T-helper 2 cell treated with Interferon-gamma antibody and Interleukin-4, amounts not matched to agents 5 μg/mL and 100 μg/mL, for 36 hours (primary cell): ENCODE results near the gene SRGAP1.

ENCODE experiments used
- DNase-seq: peaks from one replicate; pipeline ENCODE4 v3.0.0; 2021; ENCODE audit warnings: low spot score
- H3K27ac Mint-ChIP-seq: one replicate; pipeline ENCODE4 v1.8.0; 2021; ENCODE audit warnings: mild to moderate bottlenecking, mixed read lengths
- H3K27me3 Mint-ChIP-seq: one replicate; pipeline ENCODE4 v1.8.0; 2021; ENCODE audit warnings: low read depth, mixed read lengths
- H3K36me3 Mint-ChIP-seq: one replicate; pipeline ENCODE4 v1.8.0; 2021; ENCODE audit warnings: low read depth, mixed read lengths
- H3K4me1 Mint-ChIP-seq: one replicate; pipeline ENCODE4 v1.8.0; 2021; ENCODE audit warnings: low read depth, mixed read lengths
- H3K4me3 Mint-ChIP-seq: one replicate; pipeline ENCODE4 v1.8.0; 2022; ENCODE audit warnings: mild to moderate bottlenecking, moderate library complexity, mixed read lengths
- H3K9me3 Mint-ChIP-seq: one replicate; pipeline ENCODE4 v1.8.0; 2021; ENCODE audit warnings: mixed read lengths

The SRGAP1 gene

DNA sequence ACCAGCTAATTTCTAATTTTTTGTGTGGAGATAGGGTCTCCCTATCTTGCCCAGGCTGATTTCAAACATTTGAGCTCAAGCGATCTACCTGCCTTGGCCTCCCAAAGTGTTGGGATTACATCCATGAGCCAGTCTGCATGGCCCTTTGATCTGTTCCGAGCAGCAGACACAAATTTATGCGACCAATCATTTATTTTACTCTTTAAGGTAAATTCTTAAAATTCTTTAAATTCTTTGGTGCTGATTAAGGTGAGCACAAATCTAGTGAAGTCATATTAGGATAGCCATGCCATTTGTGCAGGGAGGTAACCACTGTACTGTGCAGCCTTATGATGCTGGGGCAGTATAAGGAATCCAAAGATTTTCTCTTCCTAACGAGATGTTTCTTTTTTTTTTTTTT, 135.7 kb downstream of the SRGAP1 start:
- no peaks in the 10 kb centered on the region for H3K36me3 Mint-ChIP-seq

DNA sequence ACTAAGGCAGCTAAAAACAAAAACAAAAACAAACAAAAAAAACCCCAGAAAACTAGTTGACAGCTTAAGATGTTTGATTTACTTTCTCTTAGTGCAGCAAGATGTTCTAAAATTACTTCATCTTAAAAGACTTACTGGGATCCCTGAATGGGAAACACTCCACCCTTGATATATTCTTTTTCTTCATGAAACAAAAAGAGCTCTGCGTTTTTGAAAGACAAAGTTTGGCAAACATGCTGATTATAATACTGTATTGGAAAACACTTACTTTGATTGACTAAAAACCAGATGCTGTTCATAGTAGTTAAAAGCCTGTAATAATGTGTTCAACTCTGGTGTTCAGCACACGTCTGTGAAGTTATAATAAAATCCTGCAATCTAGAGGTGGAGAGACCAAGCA, 136.8 kb downstream of the SRGAP1 start:
- Mint-ChIP-seq H3K27me3 (no peaks in the 10 kb centered on the region), H3K27ac (no peak overlapping the region), H3K36me3 (no peaks in the 10 kb centered on the region), H3K4me1 (no peaks in the 10 kb centered on the region), H3K9me3 (no peaks in the 10 kb centered on the region), H3K4me3 (no peak overlapping the region)
- no peak for DNase-seq

More for the DNA sequence above, 135.7 kb downstream of the SRGAP1 start:
- H3K9me3 Mint-ChIP-seq, result no peaks in the 10 kb centered on the region
- DNase-seq, result no peak
- H3K27ac Mint-ChIP-seq, result no peak overlapping the region
- H3K27me3 Mint-ChIP-seq, result no peaks in the 10 kb centered on the region
- no peaks in the 10 kb centered on the region for H3K4me1 Mint-ChIP-seq
- H3K4me3 Mint-ChIP-seq, result no peak overlapping the region

DNA sequence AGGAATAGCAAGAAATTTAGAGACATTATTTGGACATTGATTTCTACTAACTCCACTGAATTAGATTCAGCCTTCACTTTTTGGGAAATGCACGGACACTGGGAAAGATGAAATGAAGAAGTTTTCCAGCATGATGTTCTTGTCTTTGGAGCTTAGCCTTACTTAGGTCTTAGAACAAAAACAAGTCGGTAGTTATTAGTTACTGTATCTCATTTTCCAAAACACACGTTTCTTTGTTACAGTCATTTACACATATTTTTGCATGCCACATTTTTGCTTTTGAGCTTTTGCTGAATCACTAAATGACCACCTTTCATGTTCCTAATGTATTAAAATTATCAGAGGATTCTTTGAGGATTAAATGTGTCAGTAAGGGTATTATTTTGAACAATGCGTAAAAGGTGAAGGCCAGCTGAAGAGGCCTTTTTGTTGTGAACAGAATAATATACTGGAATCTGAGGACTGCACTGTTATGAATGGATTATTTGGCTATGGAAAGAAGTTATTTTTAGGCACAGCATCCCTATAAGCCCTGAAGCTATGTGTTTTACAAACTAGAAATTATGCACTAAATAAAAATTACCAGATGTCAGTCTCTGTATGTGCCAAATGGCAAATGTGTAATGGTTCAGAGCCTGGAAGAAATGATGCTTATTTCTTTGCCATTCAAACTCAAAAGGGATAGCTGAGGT, 138.2 kb downstream of the SRGAP1 start:
- no peaks in the 10 kb centered on the region for H3K27me3 Mint-ChIP-seq
- H3K36me3 Mint-ChIP-seq, result no peaks in the 10 kb centered on the region
- H3K4me1 Mint-ChIP-seq, result no peaks in the 10 kb centered on the region
- H3K27ac Mint-ChIP-seq, result no peak overlapping the region
- H3K9me3 Mint-ChIP-seq, result no peaks in the 10 kb centered on the region
- no peak overlapping the region for H3K4me3 Mint-ChIP-seq
- DNase-seq, result no peak

DNA sequence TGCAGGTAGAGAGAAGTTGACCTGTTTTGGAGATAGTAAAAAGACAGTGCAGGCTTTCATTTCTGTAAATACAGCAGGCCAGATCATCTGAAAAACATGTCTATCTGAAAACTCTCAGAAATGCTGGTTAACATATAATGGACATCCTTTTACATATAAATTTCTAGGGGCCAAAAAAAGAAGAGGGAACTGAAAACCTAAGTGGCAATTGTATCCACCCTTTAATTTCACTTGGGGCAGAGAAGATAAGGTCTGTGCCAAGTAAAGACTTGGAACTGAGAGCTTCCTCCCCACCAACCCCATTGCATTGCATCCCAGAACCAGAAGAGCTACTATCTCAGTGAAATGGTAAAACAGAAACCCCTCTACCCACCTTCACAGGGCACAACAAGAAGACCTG, 141.0 kb downstream of the SRGAP1 start:
- H3K36me3 Mint-ChIP-seq, result no peaks in the 10 kb centered on the region
- no peak overlapping the region for H3K4me3 Mint-ChIP-seq
- DNase-seq, result no peak
- H3K27ac Mint-ChIP-seq, result no peak overlapping the region
- no peaks in the 10 kb centered on the region for H3K27me3 Mint-ChIP-seq
- H3K4me1 Mint-ChIP-seq, result no peaks in the 10 kb centered on the region
- no peaks in the 10 kb centered on the region for H3K9me3 Mint-ChIP-seq

DNA sequence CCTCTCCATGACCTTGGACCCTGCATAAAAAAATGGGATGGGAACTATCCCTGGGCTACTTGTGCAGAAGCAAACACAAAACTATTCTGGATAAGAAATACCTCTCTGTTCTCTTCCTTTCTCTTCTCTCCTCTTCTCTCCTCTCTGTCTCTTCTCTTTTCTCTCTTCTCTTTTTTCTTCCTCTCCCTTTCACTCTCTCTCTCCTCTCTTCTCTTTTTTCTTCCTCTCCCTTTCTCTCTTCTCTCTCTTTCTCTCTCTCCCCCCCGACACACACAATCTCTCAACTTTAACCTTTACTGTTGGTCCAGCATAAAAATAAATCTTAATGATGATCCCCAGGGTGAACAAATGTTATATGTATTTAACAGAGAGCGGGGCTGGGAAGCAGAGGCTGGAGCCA, 141.4 kb downstream of the SRGAP1 start:
- no peak overlapping the region for H3K4me3 Mint-ChIP-seq

DNA sequence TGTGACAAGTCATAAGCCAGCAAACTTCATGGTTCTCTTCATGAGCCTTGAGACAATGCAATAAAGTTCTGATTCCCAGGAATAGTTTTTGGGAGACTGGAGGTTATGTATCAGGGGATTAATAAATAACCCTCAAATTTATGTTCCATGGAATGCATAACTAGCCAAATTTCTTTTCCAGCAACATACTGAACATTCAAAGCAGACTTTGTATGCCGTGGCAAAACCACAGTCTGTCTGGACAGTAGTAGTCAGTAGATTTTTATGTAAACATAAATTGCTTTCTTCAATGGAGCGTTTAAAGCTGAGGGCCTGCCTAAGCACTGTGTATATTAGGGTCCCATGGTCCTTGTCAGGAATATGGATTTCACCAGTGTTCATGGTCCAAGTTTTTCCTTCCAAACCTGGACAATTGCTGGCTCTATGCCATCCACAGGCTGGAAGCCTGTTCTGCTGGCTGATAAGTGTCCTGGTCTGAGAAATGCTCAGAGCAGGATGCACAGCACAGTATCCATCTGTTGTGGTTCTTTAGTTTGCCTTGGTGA, 144.9 kb downstream of the SRGAP1 start:
- Mint-ChIP-seq H3K9me3 (no peaks in the 10 kb centered on the region), H3K27me3 (peaks cover 2% of the 10 kb centered on the region), H3K27ac (no peak overlapping the region), H3K4me3 (no peak overlapping the region), H3K4me1 (no peaks in the 10 kb centered on the region), H3K36me3 (no peaks in the 10 kb centered on the region)
- DNase-seq, result no peak

More for the DNA sequence above, 141.4 kb downstream of the SRGAP1 start:
- H3K36me3 Mint-ChIP-seq, result no peaks in the 10 kb centered on the region
- no peak overlapping the region for H3K27ac Mint-ChIP-seq
- no peak for DNase-seq
- H3K4me1 Mint-ChIP-seq, result no peaks in the 10 kb centered on the region
- H3K27me3 Mint-ChIP-seq, result no peaks in the 10 kb centered on the region
- no peaks in the 10 kb centered on the region for H3K9me3 Mint-ChIP-seq

DNA sequence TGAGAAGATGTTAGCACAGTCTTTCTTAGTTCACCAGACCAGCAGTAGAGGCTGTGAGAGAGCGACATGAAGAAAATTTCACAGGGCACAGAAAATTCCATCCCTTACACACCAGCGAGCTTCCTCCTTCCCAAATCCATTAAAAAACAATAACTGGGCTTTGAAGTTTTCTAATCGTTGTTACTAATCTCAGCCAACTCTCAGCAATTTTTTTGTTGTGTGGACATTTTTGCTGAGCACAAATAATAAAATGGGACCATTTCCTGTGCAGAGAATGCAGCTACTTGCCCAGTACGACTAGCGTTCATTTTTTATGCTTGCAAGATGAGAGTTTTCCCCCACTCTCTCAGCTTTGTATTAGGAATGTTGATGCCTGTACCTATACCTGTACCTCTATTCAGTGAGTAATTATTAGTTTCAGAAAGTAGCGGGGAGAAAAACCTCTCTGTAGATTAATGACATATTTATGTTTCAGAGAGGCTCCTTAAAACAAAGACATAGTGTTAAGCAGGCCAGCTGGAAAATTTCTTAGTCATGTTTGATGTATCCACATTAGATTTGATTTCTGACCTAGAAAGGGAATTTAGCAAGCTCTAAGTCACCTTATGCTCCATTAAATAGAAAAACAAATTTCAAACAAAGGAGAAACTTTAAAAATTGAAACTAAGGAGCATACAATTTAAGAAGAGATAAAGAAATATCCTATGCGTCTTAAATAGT, 146.5 kb downstream of the SRGAP1 start:
- Mint-ChIP-seq H3K36me3 (no peaks in the 10 kb centered on the region), H3K27me3 (peaks cover 2% of the 10 kb centered on the region), H3K27ac (no peak overlapping the region), H3K9me3 (no peaks in the 10 kb centered on the region), H3K4me1 (no peaks in the 10 kb centered on the region), H3K4me3 (no peak overlapping the region)
- DNase-seq, result no peak

DNA sequence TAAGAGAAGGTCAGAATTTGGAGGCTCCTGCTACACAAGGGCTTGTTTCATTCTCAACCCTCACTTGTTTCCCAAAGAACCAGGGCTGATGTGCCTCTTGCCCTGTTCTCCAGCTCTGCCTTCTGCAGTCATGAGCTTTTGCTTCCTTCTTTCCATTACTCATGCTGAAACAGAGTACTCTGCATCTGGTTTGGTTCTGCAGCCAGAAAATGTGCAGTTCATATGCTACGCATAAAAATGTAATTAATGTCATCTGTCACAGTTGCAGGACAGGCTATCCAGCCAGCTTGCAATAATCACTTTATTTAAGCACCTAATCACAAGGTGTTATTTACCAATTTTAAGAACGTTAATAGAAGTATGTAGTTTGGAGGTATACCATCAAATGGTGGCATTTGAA, 150.2 kb downstream of the SRGAP1 start:
- Mint-ChIP-seq H3K4me3 (no peak overlapping the region), H3K27me3 (peaks cover 2% of the 10 kb centered on the region), H3K27ac (no peak overlapping the region), H3K36me3 (no peaks in the 10 kb centered on the region), H3K4me1 (no peaks in the 10 kb centered on the region), H3K9me3 (no peaks in the 10 kb centered on the region)
- DNase-seq, result no peak

DNA sequence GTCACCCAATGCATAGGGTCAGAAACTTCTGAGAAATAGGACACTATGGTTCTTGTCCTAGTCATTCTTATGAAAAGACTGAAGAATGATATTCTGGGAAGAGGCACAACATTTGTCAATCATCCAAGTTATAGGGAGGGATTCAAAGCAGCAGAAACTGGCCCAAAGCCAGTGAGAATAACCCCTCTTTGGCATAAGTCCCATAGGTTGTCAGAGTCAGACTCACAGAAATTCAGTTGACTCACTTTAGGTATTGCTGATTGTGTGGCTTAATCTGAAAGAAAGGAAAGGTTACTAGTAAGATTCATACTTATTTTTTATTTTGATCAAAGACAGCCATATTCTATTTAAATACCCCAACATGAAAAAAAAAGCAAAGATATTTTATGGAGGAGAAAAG, 151.0 kb downstream of the SRGAP1 start:
- no peak overlapping the region for H3K4me3 Mint-ChIP-seq
- DNase-seq, result no peak
- H3K4me1 Mint-ChIP-seq, result no peaks in the 10 kb centered on the region
- no peaks in the 10 kb centered on the region for H3K9me3 Mint-ChIP-seq
- peaks cover 2% of the 10 kb centered on the region for H3K27me3 Mint-ChIP-seq
- no peak overlapping the region for H3K27ac Mint-ChIP-seq
- no peaks in the 10 kb centered on the region for H3K36me3 Mint-ChIP-seq

DNA sequence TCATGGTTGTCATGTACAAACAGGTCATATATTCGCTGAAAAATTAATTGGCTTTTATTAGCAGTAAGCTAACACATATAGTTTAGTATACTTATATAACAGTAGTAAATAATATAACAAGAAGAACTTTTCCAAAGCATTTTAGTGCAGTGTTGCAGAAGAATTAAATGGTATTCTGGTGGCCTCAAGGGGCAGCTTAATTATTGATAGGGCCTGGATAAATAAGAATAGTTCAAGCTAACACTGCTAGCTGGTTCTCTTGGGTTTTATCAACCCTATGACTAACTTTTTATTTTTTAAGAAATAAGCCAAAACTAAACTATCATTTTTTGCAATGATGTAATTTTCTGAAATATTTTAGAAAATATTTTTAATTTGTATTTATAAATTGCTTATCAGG, 152.1 kb downstream of the SRGAP1 start:
- H3K27me3 Mint-ChIP-seq, result peaks cover 2% of the 10 kb centered on the region
- H3K9me3 Mint-ChIP-seq, result no peaks in the 10 kb centered on the region
- H3K36me3 Mint-ChIP-seq, result no peaks in the 10 kb centered on the region
- DNase-seq, result no peak
- no peaks in the 10 kb centered on the region for H3K4me1 Mint-ChIP-seq
- H3K4me3 Mint-ChIP-seq, result no peak overlapping the region
- no peak overlapping the region for H3K27ac Mint-ChIP-seq

DNA sequence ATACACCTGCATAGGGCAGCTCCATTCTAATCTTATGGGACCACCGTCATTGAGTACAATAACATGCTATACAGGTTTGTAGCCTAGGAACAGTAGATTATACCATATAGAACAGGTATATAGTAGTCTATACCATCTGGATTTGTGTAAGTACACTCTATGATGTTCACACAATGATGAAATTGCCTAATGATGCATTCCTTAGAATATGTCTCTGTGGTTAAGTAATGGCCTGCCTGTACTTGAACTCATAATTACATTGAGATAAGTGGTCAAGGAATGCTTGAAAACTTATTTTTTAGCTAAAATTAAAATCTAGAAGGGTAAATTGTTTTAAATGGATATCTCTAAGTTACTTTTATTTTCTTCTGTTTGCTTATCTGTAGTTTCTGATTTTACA, 152.7 kb downstream of the SRGAP1 start:
- H3K36me3 Mint-ChIP-seq, result no peaks in the 10 kb centered on the region
- H3K9me3 Mint-ChIP-seq, result no peaks in the 10 kb centered on the region
- H3K27me3 Mint-ChIP-seq, result no peaks in the 10 kb centered on the region
- DNase-seq, result no peak
- no peak overlapping the region for H3K4me3 Mint-ChIP-seq
- no peaks in the 10 kb centered on the region for H3K4me1 Mint-ChIP-seq
- no peak overlapping the region for H3K27ac Mint-ChIP-seq

DNA sequence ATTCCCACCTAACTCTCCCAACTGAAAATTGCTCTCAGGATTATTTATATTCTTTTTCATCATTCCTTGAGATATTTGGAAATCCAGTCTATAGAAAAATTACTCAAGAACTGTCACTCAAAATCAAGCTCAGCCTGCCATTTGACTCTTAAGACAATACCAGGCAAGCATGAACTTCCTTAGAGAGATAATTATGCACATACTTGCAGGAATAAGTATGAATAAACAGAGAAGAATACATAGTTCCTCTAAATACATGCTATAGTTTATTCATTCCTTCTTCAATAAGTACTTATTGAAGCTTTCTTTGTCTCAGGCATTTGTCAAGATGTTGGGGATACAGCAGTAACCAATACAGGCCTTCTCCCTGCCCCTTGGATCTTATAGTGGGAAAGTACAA, 154.1 kb downstream of the SRGAP1 start:
- H3K9me3 Mint-ChIP-seq, result no peaks in the 10 kb centered on the region
- no peaks in the 10 kb centered on the region for H3K4me1 Mint-ChIP-seq
- DNase-seq, result no peak
- no peak overlapping the region for H3K4me3 Mint-ChIP-seq
- no peak overlapping the region for H3K27ac Mint-ChIP-seq
- no peaks in the 10 kb centered on the region for H3K27me3 Mint-ChIP-seq
- H3K36me3 Mint-ChIP-seq, result no peaks in the 10 kb centered on the region

DNA sequence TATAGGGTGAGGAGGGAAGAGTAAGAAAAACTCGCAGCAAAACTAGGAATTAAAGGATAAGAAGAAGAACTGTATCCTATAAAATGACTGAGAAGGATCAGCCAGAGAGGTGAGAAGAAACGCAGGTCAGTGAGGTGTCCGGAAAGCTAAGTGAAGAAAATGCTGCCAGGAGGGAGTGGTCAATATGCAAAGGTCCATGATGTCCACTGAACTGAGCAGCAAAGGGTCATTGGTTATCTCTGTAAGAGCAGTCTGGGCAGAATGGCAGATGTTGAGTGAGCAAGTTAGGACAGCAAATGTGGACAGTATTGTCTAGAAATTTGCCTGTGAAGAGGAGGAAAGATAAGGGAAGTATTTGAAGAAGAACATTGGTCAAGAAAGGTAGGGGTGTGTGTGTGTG, 155.4 kb downstream of the SRGAP1 start:
- no peaks in the 10 kb centered on the region for H3K27me3 Mint-ChIP-seq
- no peaks in the 10 kb centered on the region for H3K36me3 Mint-ChIP-seq
- no peak for DNase-seq
- H3K9me3 Mint-ChIP-seq, result no peaks in the 10 kb centered on the region
- no peak overlapping the region for H3K4me3 Mint-ChIP-seq
- no peaks in the 10 kb centered on the region for H3K4me1 Mint-ChIP-seq
- H3K27ac Mint-ChIP-seq, result no peak overlapping the region

DNA sequence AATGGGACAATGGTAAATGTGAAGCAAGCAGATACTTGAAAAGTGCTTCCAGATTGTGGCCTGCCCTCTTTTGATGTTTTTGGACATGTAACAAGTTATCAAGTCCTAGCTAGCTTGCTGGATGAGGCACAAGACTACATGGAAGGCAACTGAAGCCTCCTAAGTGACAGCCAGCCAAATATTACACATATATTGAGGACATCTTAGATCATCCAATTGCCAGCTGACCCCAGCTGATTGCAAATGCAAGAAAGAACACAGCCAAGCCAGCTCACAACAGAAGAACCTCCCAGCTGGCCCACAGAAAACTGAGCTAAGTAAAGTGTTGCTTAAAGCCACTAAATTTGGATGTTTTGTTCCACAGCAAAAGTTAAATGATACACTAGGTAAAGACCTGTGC, 156.9 kb downstream of the SRGAP1 start:
- Mint-ChIP-seq H3K9me3 (no peaks in the 10 kb centered on the region), H3K27ac (no peak overlapping the region), H3K27me3 (no peaks in the 10 kb centered on the region), H3K4me3 (no peak overlapping the region), H3K36me3 (no peaks in the 10 kb centered on the region), H3K4me1 (no peaks in the 10 kb centered on the region)
- DNase-seq, result no peak
